SK-N-SH (cell line): Measurements from ENCODE around the gene NFE2. TPM values are rescaled to one million over a fixed set of nuclear protein-coding genes. Genes with fewer than 3 reads are reported as not detected.

Experiments used
- CTCF ChIA-PET: fragments of 300-600, 350-600 bp; formaldehyde crosslinking; extraction: SDS; loops from one replicate; lab custom pipeline; 2021; lab: Yijun Ruan, JAX
- POLR2A ChIA-PET: fragments of 350-600 bp; sonication (Branson Sonifier 250); formaldehyde crosslinking; extraction: SDS; loops from one replicate; lab custom pipeline; 2020; ENCODE audit warnings: antibody characterized with exemption, inconsistent platforms; lab: Yijun Ruan, JAX
- DNase-seq: peaks from one replicate; pipeline ENCODE4 v3.0.0; 2012
- H2AFZ ChIP-seq: fragments of 200-600 bp; sonication (generic); 2 replicates; pipeline ENCODE4 v1.8.1; 2016; ENCODE audit warnings: antibody characterized with exemption, mild to moderate bottlenecking, low read depth
- H3F3A ChIP-seq: fragments of 200-600 bp; sonication (generic); replicated peaks from 2 replicates; pipeline ENCODE3; 2016; ENCODE audit warnings: antibody characterized with exemption, mild to moderate bottlenecking; ENCODE audit not compliant: insufficient read depth
- H3K27ac ChIP-seq, 2 experiments: fragments of 200-500 bp in 1 of 2; fragments of 200-600 bp in 1 of 2; sonication (Bioruptor generic) in 1 of 2; sonication (generic), shearing (Covaris generic) in 1 of 2; 2 replicates each; pipeline versions ENCODE4 v1.5.1 to v1.6.1; 2014 to 2016; ENCODE audit warnings: low read depth in 2 of 2, inconsistent platforms in 1 of 2, low read length in 1 of 2, mild to moderate bottlenecking in 1 of 2, mixed read lengths in 1 of 2
- H3K27me3 ChIP-seq: fragments of 200-600 bp; sonication (generic), shearing (Covaris generic); 2 replicates; pipeline ENCODE4 v1.6.1; 2016; ENCODE audit warnings: mixed run types; ENCODE audit not compliant: insufficient read depth
- H3K36me3 ChIP-seq, 2 experiments: fragments of 200-500 bp in 1 of 2; fragments of 200-600 bp in 1 of 2; sonication (Bioruptor generic) in 1 of 2; sonication (generic) in 1 of 2; replicated peaks in 1 of 2; 2 replicates each; pipeline versions ENCODE3 to v1.5.1; 2014 to 2016; ENCODE audit warnings: low read length in 1 of 2, mild to moderate bottlenecking in 1 of 2; ENCODE audit not compliant: insufficient read depth in 2 of 2, control insufficient read depth in 1 of 2
- H3K4me1 ChIP-seq, 2 experiments: fragments of 200-500 bp in 1 of 2; fragments of 200-600 bp in 1 of 2; sonication (Bioruptor generic) in 1 of 2; sonication (generic), shearing (Covaris generic) in 1 of 2; 2 replicates each; pipeline versions ENCODE4 v1.5.1 to v1.6.1; 2014 to 2016; ENCODE audit warnings: low read depth in 1 of 2, low read length in 1 of 2, mixed run types in 1 of 2; ENCODE audit not compliant: insufficient read depth in 2 of 2, control insufficient read depth in 1 of 2
- H3K4me2 ChIP-seq: fragments of 200-600 bp; sonication (generic), shearing (Covaris generic); 2 replicates; pipeline ENCODE4 v1.6.1; 2017; ENCODE audit warnings: mixed run types
- H3K4me3 ChIP-seq, 2 experiments: fragments of 200-500 bp in 1 of 2; fragments of 200-600 bp in 1 of 2; sonication (Bioruptor generic) in 1 of 2; sonication (generic), shearing (Covaris generic) in 1 of 2; 2 replicates each; pipeline versions ENCODE4 v1.5.1 to v1.8.1; 2014 to 2016; ENCODE audit warnings: low read depth in 2 of 2, inconsistent platforms in 1 of 2, low read length in 1 of 2, mild to moderate bottlenecking in 1 of 2, mixed read lengths in 1 of 2, moderate library complexity in 1 of 2
- H3K79me2 ChIP-seq: fragments of 200-600 bp; sonication (generic); 2 replicates; pipeline ENCODE4 v1.8.1; 2017; ENCODE audit warnings: mild to moderate bottlenecking; ENCODE audit not compliant: insufficient read depth
- H3K9ac ChIP-seq: fragments of 200-600 bp; sonication (generic); 2 replicates; pipeline ENCODE4 v1.6.1; 2017; ENCODE audit warnings: mixed run types
- H3K9me2 ChIP-seq: fragments of 200-600 bp; sonication (generic); 2 replicates; pipeline ENCODE4 v1.6.1; 2017; ENCODE audit warnings: mixed run types
- H3K9me3 ChIP-seq: fragments of 200-600 bp; sonication (generic); 2 replicates; pipeline ENCODE4 v1.6.1; 2017; ENCODE audit warnings: mixed run types, mild to moderate bottlenecking, moderate library complexity
- H4K20me1 ChIP-seq: fragments of 200-600 bp; sonication (generic); 2 replicates; pipeline ENCODE4 v1.6.1; 2017; ENCODE audit warnings: mild to moderate bottlenecking, mixed run types; ENCODE audit not compliant: insufficient read depth
- CHD2 ChIP-seq: fragments of 150-350 bp; IDR thresholded peaks from 2 replicates; pipeline ENCODE4 v1.6.1; 2018; ENCODE audit warnings: low read length; ENCODE audit not compliant: partially characterized antibody
- ELF1 ChIP-seq: IDR thresholded peaks from 2 replicates; pipeline ENCODE4 v1.4.0; 2012
- EZH2phosphoT487 ChIP-seq: fragments of 200-600 bp; sonication (generic); IDR thresholded peaks from 2 replicates; pipeline ENCODE4 v1.6.1; 2017; ENCODE audit warnings: low read depth, mixed run types, mild to moderate bottlenecking, antibody characterized with exemption, moderate library complexity, borderline replicate concordance
- FOSL2 ChIP-seq: IDR thresholded peaks from 2 replicates; pipeline ENCODE4 v1.4.0; 2012; ENCODE audit warnings: low read depth, mild to moderate bottlenecking, moderate library complexity, borderline replicate concordance
- FOXJ3 ChIP-seq: sonication (generic); formaldehyde crosslinking; IDR thresholded peaks from 2 replicates; pipeline ENCODE4 v1.5.1; 2020; ENCODE audit warnings: mild to moderate bottlenecking, missing genetic modification reagents
- GABPA ChIP-seq: IDR thresholded peaks from 2 replicates; pipeline ENCODE4 v1.4.0; 2012; ENCODE audit warnings: low read depth, mild to moderate bottlenecking
- GATA2 ChIP-seq: sonication (generic); formaldehyde crosslinking; IDR thresholded peaks from 2 replicates; pipeline ENCODE4 v1.5.0; 2020; ENCODE audit warnings: mild to moderate bottlenecking, missing genetic modification reagents
- MEF2A ChIP-seq: IDR thresholded peaks from 2 replicates; pipeline ENCODE4 v1.4.0; 2012; ENCODE audit warnings: low read depth, borderline replicate concordance
- NRF1 ChIP-seq: IDR thresholded peaks from 2 replicates; pipeline ENCODE4 v1.6.1; 2012; ENCODE audit warnings: low read depth, mild to moderate bottlenecking, low read length
- POLR2AphosphoS5 ChIP-seq: IDR thresholded peaks from 2 replicates; pipeline ENCODE4 v1.6.1; 2012; ENCODE audit warnings: low read depth, low read length
- RFX5 ChIP-seq: IDR thresholded peaks from 2 replicates; pipeline ENCODE4 v1.6.1; 2012; ENCODE audit warnings: mild to moderate bottlenecking, improper control_type of control experiment, low read length
- SIN3A ChIP-seq: IDR thresholded peaks from 2 replicates; pipeline ENCODE4 v1.6.1; 2012; ENCODE audit warnings: low read depth, mild to moderate bottlenecking, low read length, moderate library complexity, borderline replicate concordance
- TEAD4 ChIP-seq: IDR thresholded peaks from 2 replicates; pipeline ENCODE4 v1.4.0; 2012; ENCODE audit warnings: mild to moderate bottlenecking, borderline replicate concordance; ENCODE audit not compliant: insufficient read depth
- WGBS: methylation state at CpG from one replicate; pipeline ENCODE4 v1.1.6; 2017; ENCODE audit warnings: low lambda C conversion rate; 5-methylcytosine and 5-hydroxymethylcytosine counted together
- polyA plus RNA-seq, 3 experiments: library from polyadenylated mRNA; depleted of rRNA; stranded (reverse); fragments of >200 nt; gene quantifications; 2 replicates each; pipeline ENCODE4 v1.2.3, GENCODE V29; 2012
- TF ChIP-seq, protein P1 (sequence below): fragments of 150-350 bp; IDR thresholded peaks from 2 replicates; pipeline ENCODE4 v1.6.1; 2016; ENCODE audit warnings: mild to moderate bottlenecking, low read depth, low read length
- TF ChIP-seq, protein P2 (sequence below): IDR thresholded peaks from 2 replicates; pipeline ENCODE4 v1.4.0; 2012; ENCODE audit warnings: low read depth, borderline replicate concordance
- TF ChIP-seq, protein P3 (sequence below): IDR thresholded peaks from 2 replicates; pipeline ENCODE4; 2012

Gene NFE2
- polyA plus RNA-seq, 1 of the 3 experiments (the other 2 are of a cell fraction) = 0.25 TPM

DNA sequence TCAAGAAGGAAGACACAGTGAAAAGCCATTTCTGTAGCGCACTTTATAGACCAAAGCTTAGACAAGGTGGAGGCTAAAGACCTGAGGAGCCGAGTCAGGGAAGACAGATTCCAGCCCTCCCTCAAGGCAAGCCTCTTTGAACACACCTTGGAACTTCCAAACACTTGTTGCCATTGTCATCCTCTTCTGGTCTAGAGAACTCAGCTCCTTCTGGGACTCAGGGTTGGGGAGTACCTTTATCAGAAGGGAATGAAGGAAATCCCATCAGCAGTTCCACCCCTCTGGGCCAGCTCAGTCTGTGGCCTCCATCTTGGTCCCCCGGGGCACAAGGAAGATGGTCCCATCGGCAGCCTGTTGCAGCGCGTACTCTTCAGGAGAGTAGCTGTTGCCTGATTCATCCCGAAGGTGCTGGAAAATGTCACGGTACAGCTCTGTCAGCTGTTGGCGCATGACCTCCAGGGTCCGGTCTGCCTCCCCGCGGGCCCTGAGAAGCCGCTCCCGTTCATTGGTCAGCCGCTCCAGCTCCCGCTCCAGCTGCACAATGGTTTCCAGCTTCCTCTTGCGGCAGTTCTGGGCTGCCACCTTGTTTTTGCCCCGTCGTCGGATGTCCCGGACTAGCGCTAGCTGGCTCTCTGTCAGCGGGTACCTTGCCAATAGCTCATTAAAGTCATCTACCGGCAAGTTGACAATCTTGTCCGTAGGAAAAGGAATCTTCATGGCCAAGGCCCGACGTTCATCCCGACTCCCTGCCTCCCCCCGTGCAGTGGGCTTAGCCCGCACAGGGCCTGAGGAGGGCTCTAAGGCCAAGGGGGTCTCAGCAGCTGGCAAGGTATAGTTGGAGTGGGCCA, 8.5 kb downstream of the NFE2 start:
- WGBS = 92% methylated on average over 26 of the region's 30 CpGs

More for the DNA sequence above, 8.5 kb downstream of the NFE2 start:
- Histone ChIP-seq H3K36me3 (peaks cover under 1 to 9% of the 10 kb centered on the region in 2 experiments), H4K20me1 (peaks cover 11% of the 10 kb centered on the region), H3K9ac (no peak overlapping the region), H3K4me2 (no peak overlapping the region), H3K9me3 (no peaks in the 10 kb centered on the region), H3F3A (peaks cover 35% of the 10 kb centered on the region), H3K79me2 (no peaks in the 10 kb centered on the region), H3K27me3 (no peaks in the 10 kb centered on the region), H2AFZ (no peak overlapping the region), H3K4me1 (peaks cover 0 to 2% of the 10 kb centered on the region in 2 experiments; a peak in 1 of 4 replicates), H3K4me3 (no peak overlapping the region), H3K9me2 (no peaks in the 10 kb centered on the region), H3K27ac (no peak overlapping the region)
- DNase-seq = no peak
- ChIA-PET CTCF (interaction anchor here (0.6 to 9.7 kb wide), 11 partner anchors 9 to 87 kb away, joined by 3 to 86 read pairs (median 9); partner anchors contain the start of genes COPZ1 and NFE2), POLR2A (interaction anchor here (0.9 to 3.2 kb wide), 2 partner anchors 9 to 12 kb away, joined by 3 to 12 read pairs; partner anchors contain the start of genes CBX5 and HNRNPA1)
- TF ChIP-seq TEAD4 (no peak), GATA2 (no peak), EZH2phosphoT487 (no peak), GABPA (no peak), ELF1 (no peak), MEF2A (no peak), CHD2 (no peak), FOXJ3 (CRISPR knock-in tag) (no peak), SIN3A (no peak), FOSL2 (no peak), RFX5 (no peak), NRF1 (no peak), POLR2AphosphoS5 (no peak)
- TF ChIP-seq, protein P1, sequence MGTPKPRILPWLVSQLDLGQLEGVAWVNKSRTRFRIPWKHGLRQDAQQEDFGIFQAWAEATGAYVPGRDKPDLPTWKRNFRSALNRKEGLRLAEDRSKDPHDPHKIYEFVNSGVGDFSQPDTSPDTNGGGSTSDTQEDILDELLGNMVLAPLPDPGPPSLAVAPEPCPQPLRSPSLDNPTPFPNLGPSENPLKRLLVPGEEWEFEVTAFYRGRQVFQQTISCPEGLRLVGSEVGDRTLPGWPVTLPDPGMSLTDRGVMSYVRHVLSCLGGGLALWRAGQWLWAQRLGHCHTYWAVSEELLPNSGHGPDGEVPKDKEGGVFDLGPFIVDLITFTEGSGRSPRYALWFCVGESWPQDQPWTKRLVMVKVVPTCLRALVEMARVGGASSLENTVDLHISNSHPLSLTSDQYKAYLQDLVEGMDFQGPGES = no peak
- TF ChIP-seq, protein P2, sequence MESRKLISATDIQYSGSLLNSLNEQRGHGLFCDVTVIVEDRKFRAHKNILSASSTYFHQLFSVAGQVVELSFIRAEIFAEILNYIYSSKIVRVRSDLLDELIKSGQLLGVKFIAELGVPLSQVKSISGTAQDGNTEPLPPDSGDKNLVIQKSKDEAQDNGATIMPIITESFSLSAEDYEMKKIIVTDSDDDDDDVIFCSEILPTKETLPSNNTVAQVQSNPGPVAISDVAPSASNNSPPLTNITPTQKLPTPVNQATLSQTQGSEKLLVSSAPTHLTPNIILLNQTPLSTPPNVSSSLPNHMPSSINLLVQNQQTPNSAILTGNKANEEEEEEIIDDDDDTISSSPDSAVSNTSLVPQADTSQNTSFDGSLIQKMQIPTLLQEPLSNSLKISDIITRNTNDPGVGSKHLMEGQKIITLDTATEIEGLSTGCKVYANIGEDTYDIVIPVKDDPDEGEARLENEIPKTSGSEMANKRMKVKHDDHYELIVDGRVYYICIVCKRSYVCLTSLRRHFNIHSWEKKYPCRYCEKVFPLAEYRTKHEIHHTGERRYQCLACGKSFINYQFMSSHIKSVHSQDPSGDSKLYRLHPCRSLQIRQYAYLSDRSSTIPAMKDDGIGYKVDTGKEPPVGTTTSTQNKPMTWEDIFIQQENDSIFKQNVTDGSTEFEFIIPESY = no peak
- TF ChIP-seq, protein P3, sequence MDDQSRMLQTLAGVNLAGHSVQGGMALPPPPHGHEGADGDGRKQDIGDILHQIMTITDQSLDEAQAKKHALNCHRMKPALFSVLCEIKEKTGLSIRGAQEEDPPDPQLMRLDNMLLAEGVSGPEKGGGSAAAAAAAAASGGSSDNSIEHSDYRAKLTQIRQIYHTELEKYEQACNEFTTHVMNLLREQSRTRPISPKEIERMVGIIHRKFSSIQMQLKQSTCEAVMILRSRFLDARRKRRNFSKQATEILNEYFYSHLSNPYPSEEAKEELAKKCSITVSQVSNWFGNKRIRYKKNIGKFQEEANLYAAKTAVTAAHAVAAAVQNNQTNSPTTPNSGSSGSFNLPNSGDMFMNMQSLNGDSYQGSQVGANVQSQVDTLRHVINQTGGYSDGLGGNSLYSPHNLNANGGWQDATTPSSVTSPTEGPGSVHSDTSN = no peak
